ENCODE results near the gene SMIM30.

The SMIM30 gene

GRCh38 chr7:113099284-113099919, 19.0 kb downstream of the SMIM30 start:
- no peak for DNase-seq

DNA sequence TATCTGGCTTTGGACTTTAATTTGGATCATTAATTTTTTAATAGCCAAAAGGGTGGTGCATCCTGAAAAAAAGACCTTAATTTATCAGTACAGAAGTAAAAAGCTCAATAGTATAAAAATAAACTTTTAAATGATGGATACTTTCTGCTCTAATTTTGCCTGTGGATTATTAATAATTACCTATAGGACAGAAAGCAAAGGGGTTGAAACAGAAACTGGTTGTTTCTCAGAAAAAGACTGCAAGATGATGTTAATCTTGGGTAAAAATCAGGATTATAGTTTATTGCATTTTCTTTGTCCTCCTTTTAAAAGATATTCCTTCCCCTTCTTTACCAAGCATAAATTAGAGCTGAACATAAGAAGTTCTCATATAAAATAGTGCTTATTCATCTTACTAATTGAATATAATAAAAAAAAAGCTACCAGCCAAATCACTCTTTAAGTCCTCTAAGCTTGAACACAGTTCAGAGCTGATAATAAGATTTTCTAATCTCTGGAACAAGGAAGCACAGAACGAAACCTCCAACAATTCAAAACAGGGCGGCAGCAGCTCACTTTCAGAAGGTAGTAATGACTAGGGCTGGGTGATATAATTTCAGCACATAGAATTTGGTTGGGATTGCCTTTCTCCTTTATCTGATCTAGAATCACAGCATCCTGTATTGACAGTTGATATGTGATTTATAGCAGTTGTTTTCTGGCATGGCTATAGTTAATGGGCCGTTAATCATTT, 23.7 kb downstream of the SMIM30 start:
- no peak for DNase-seq

- no peak for DNase-seq
Observed at GRCh38 chr7:113093561-113093960, 24.8 kb downstream of the SMIM30 start.

- DNase-seq = no peak
Observed at GRCh38 chr7:113092762-113093161, 25.6 kb downstream of the SMIM30 start.

DNA sequence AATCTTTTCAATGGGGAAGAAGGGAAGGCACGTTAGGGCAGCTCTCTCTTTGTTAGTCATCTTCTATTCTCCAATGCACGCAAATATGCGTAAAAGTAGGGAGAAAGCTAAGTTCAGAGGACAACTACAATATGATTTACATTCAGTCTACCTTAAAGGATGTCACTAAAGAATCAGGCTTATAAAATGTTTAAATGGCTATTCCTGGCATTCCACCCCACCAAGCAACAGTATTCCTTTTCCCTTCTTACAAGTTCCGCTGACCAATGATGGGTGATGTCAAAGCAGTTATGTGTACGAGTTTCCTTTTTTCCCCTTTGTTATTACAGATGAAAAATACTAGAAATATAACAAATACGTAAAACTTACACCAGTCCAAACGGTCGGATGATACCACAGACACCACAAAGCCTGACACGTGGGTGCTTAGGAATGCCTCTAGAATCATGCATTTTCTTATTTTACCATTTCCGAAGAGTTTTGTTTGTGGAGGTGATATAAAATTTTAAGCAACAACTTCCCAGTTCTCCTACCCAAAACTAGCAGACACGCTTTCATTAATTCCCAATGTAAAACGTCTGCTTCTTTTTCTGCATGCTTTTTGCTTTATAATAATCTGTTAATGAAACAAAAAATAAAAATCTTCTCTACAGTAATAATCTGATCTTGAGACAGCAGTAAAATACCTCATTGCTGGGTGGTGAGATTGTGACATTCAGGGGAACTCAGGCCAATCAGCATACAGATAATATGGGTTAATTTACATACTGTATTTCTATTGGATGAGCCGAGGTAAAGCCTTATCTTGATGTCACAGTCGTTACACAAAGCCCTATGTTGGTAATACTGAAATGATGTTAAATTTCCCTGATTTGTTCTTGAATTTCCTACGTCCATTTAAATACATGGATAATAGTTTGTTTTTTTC, 31.0 kb downstream of the SMIM30 start:
- peak; percentile 81 for DNase-seq

- peak; percentile 60 for DNase-seq
Observed at GRCh38 chr7:113086431-113086888, 31.9 kb downstream of the SMIM30 start, which contains the start of gene GPR85. GPR85 (minus strand) TSS chr7:113086827; CDS start chr7:113084721, 2,106 bp downstream.

GRCh38 chr7:113085781-113086390, 32.5 kb downstream of the SMIM30 start:
- peak; percentile 15 for DNase-seq

GRCh38 chr7:113084496-113085172, 33.7 kb downstream of the SMIM30 start:
- DNase-seq = no peak

GRCh38 chr7:113083816-113084495, 34.4 kb downstream of the SMIM30 start:
- DNase-seq = no peak

GRCh38 chr7:113083132-113083815, 35.1 kb downstream of the SMIM30 start:
- DNase-seq = no peak

GRCh38 chr7:113078331-113078730, 40.0 kb downstream of the SMIM30 start:
- DNase-seq = no peak

GRCh38 chr7:113076703-113077102, 41.7 kb downstream of the SMIM30 start:
- DNase-seq = no peak

- peak; percentile 7 for DNase-seq
Observed at GRCh38 chr7:113071465-113071864, 46.9 kb downstream of the SMIM30 start.
